ENCODE data around the gene ARHGAP27.

- no peak for TF ChIP-seq CTCF (IDR thresholded peaks at IDR 0.05; ENCODE audit: poor library complexity)
- TF ChIP-seq EZH2 (IDR thresholded peaks at IDR 0.05; ENCODE audit: borderline replicate concordance): no peak
- TF ChIP-seq EZH2phosphoT487 (IDR thresholded peaks at IDR 0.05; ENCODE audit: low read depth, severe bottlenecking, unreplicated experiment): no peak
These were observed 477 bp upstream of the ARHGAP27 start for GRCh38 chr17:45433159-45433535.

Measured in hepatocyte (in vitro differentiated cells).